Mesenchymal stem cell (in vitro differentiated cells and primary cell): ENCODE data around the gene EIF5AL1.

Source experiments
- DNase-seq: peaks from one replicate; pipeline ENCODE4 v3.0.0-alpha.2; 2013
- H2AFZ ChIP-seq: one replicate; pipeline ENCODE4 v1.6.1; 2013; ENCODE audit warnings: low read depth, mild to moderate bottlenecking, control low read depth, inconsistent platforms, low read length, moderate library complexity
- H2AK5ac ChIP-seq: 2 replicates; pipeline ENCODE4 v1.6.1; 2013; ENCODE audit warnings: low read length, moderate library complexity, mild to moderate bottlenecking, inconsistent platforms; ENCODE audit not compliant: severe bottlenecking
- H2BK120ac ChIP-seq: one replicate; pipeline ENCODE4 v1.6.1; 2013; ENCODE audit warnings: low read depth, mild to moderate bottlenecking, inconsistent platforms, low read length, moderate library complexity
- H2BK12ac ChIP-seq, 2 experiments: one replicate each; pipeline ENCODE4 v1.6.1; 2013; ENCODE audit warnings: inconsistent platforms in 2 of 2, low read length in 2 of 2, mild to moderate bottlenecking in 2 of 2, moderate library complexity in 2 of 2, control low read depth in 1 of 2
- H2BK15ac ChIP-seq: one replicate; pipeline ENCODE4 v1.6.1; 2013; ENCODE audit warnings: mild to moderate bottlenecking, low read depth, inconsistent platforms; ENCODE audit not compliant: poor library complexity, severe bottlenecking
- H2BK5ac ChIP-seq: 2 replicates; pipeline ENCODE4 v1.6.1; 2013; ENCODE audit warnings: low read depth, mild to moderate bottlenecking, low read length, control low read depth, inconsistent platforms; ENCODE audit not compliant: poor library complexity, severe bottlenecking
- H3K14ac ChIP-seq, 2 experiments: one replicate each; pipeline ENCODE4 v1.6.1; 2013; ENCODE audit warnings: inconsistent platforms in 2 of 2, low read length in 2 of 2, control low read depth in 1 of 2, mild to moderate bottlenecking in 1 of 2, moderate library complexity in 1 of 2
- H3K18ac ChIP-seq, 2 experiments: one replicate each; pipeline ENCODE4 v1.6.1; 2013; ENCODE audit warnings: inconsistent platforms in 2 of 2, low read length in 2 of 2, control low read depth in 1 of 2, low read depth in 1 of 2, mild to moderate bottlenecking in 1 of 2
- H3K23ac ChIP-seq, 2 experiments: one replicate each; pipeline ENCODE4 v1.6.1; 2013; ENCODE audit warnings: inconsistent platforms in 2 of 2, low read length in 2 of 2, mild to moderate bottlenecking in 2 of 2, moderate library complexity in 2 of 2, control low read depth in 1 of 2
- H3K27ac ChIP-seq: 2 replicates; pipeline ENCODE4 v1.5.1; 2013; ENCODE audit warnings: mild to moderate bottlenecking, moderate library complexity, low read length, control low read depth, inconsistent platforms; ENCODE audit not compliant: poor library complexity, severe bottlenecking
- H3K27me3 ChIP-seq, 2 experiments: 2 replicates each; pipeline versions ENCODE4 v1.6.1 to v1.7.0; 2013; ENCODE audit warnings: low read length in 2 of 2, mild to moderate bottlenecking in 2 of 2, moderate library complexity in 2 of 2, control low read depth in 1 of 2, inconsistent platforms in 1 of 2; ENCODE audit not compliant: control insufficient read depth in 1 of 2, insufficient read depth in 1 of 2
- H3K36me3 ChIP-seq, 2 experiments: 2 replicates each; pipeline versions ENCODE4 v1.6.1 to v1.7.0; 2013; ENCODE audit warnings: low read length in 2 of 2, control low read depth in 1 of 2, inconsistent platforms in 1 of 2, low read depth in 1 of 2, mild to moderate bottlenecking in 1 of 2; ENCODE audit not compliant: insufficient read depth in 2 of 2, control insufficient read depth in 1 of 2
- H3K4ac ChIP-seq, 2 experiments: one replicate each; pipeline ENCODE4 v1.6.1; 2013; ENCODE audit warnings: inconsistent platforms in 2 of 2, low read length in 2 of 2, mild to moderate bottlenecking in 2 of 2, moderate library complexity in 2 of 2, control low read depth in 1 of 2, low read depth in 1 of 2
- H3K4me1 ChIP-seq: 2 replicates; pipeline ENCODE4 v1.6.1; 2013; ENCODE audit warnings: low read depth, low read length, control low read depth; ENCODE audit not compliant: control insufficient read depth, insufficient read depth
- H3K4me2 ChIP-seq: 2 replicates; pipeline ENCODE4 v1.6.1; 2013; ENCODE audit warnings: low read length, mild to moderate bottlenecking, inconsistent platforms; ENCODE audit not compliant: poor library complexity, severe bottlenecking
- H3K4me3 ChIP-seq, 2 experiments: 2 replicates each; pipeline versions ENCODE4 v1.5.1 to v1.7.0; 2013; ENCODE audit warnings: low read length in 2 of 2, mild to moderate bottlenecking in 2 of 2, control low read depth in 1 of 2, low read depth in 1 of 2; ENCODE audit not compliant: insufficient read depth in 1 of 2
- H3K79me1 ChIP-seq: replicated peaks from 2 replicates; pipeline ENCODE4 v1.6.1; 2013; ENCODE audit warnings: mild to moderate bottlenecking, control low read depth, low read length, inconsistent platforms; ENCODE audit not compliant: poor library complexity, severe bottlenecking
- H3K9ac ChIP-seq: 2 replicates; pipeline ENCODE4 v1.7.0; 2013; ENCODE audit warnings: mild to moderate bottlenecking, low read length, moderate library complexity
- H3K9me3 ChIP-seq: 2 replicates; pipeline ENCODE4 v1.7.0; 2013; ENCODE audit warnings: mild to moderate bottlenecking, low read length; ENCODE audit not compliant: control insufficient read depth
- H4K8ac ChIP-seq: one replicate; pipeline ENCODE4 v1.6.1; 2013; ENCODE audit warnings: inconsistent platforms, mild to moderate bottlenecking, low read length, moderate library complexity
- H4K91ac ChIP-seq: one replicate; pipeline ENCODE4 v1.6.1; 2013; ENCODE audit warnings: mild to moderate bottlenecking, low read length, inconsistent platforms
- whole genome bisulfite sequencing: methylation state at CpG from one replicate; pipeline ENCODE4 v1.1.7; 2013; ENCODE audit warnings: mixed read lengths; 5-methylcytosine and 5-hydroxymethylcytosine counted together

EIF5AL1 gene

GRCh38 chr10:79482741-79483140 is 29.6 kb upstream of the EIF5AL1 start:
- 79% methylated on average over 4 of the region's 4 CpGs for WGBS

GRCh38 chr10:79483299-79483698 is 29.0 kb upstream of the EIF5AL1 start:
- Histone ChIP-seq H3K9ac (peak overlapping the region; percentile 29), H3K9me3 (no peaks in the 10 kb centered on the region), H2BK12ac (no peak overlapping the region), H3K36me3 (no peaks in the 10 kb centered on the region), H4K91ac (no peak overlapping the region), H3K23ac (no peak overlapping the region), H3K18ac (peak overlapping the region in 1 of 2 experiments; percentile 21), H3K4ac (no peak overlapping the region), H2BK120ac (no peak overlapping the region), H3K14ac (no peak overlapping the region), H3K27ac (no peak overlapping the region), H3K4me2 (no peak overlapping the region), H3K27me3 (no peaks in the 10 kb centered on the region), H3K4me3 (peak overlapping the region in 1 of 2 experiments; percentile 48), H3K4me1 (peaks cover 7% of the 10 kb centered on the region), H2AK5ac (no peak overlapping the region), H2AFZ (no peak overlapping the region), H2BK5ac (no peak overlapping the region), H2BK15ac (no peak overlapping the region), H4K8ac (no peak overlapping the region), H3K79me1 (no peaks in the 10 kb centered on the region)
- 86% methylated on average over 1 of the region's 3 CpGs for WGBS
- DNase-seq = peak; percentile 29

More at GRCh38 chr10:79482741-79483140, 29.6 kb upstream of the EIF5AL1 start:
- no peak overlapping the region for H3K23ac ChIP-seq
- no peak overlapping the region for H2BK5ac ChIP-seq
- no peak overlapping the region for H2BK15ac ChIP-seq
- DNase-seq = no peak
- no peak overlapping the region for H3K4me2 ChIP-seq
- H3K27me3 ChIP-seq = no peaks in the 10 kb centered on the region
- no peak overlapping the region for H3K14ac ChIP-seq
- H2AFZ ChIP-seq = no peak overlapping the region
- no peaks in the 10 kb centered on the region for H3K79me1 ChIP-seq
- peaks cover 4% of the 10 kb centered on the region for H3K4me1 ChIP-seq
- no peaks in the 10 kb centered on the region for H3K36me3 ChIP-seq
- H3K4me3 ChIP-seq = no peak overlapping the region
- no peak overlapping the region for H3K4ac ChIP-seq
- peak overlapping the region in 1 of 2 experiments; percentile 34 for H3K18ac ChIP-seq
- no peak overlapping the region for H4K8ac ChIP-seq
- no peak overlapping the region for H3K27ac ChIP-seq
- H2BK12ac ChIP-seq = no peak overlapping the region
- H3K9me3 ChIP-seq = no peaks in the 10 kb centered on the region
- no peak overlapping the region for H4K91ac ChIP-seq
- no peak overlapping the region for H2AK5ac ChIP-seq
- no peak overlapping the region for H2BK120ac ChIP-seq
- H3K9ac ChIP-seq = peak overlapping the region; percentile 29

- H3K14ac ChIP-seq = no peak overlapping the region
- no peak overlapping the region for H4K91ac ChIP-seq
- no peaks in the 10 kb centered on the region for H3K36me3 ChIP-seq
- H3K9me3 ChIP-seq = no peaks in the 10 kb centered on the region
- no peak overlapping the region for H3K18ac ChIP-seq
- H2BK120ac ChIP-seq = no peak overlapping the region
- peak overlapping the region; percentile 29 for H3K9ac ChIP-seq
- H3K79me1 ChIP-seq = no peaks in the 10 kb centered on the region
- no peak overlapping the region for H2BK12ac ChIP-seq
- no peak overlapping the region for H3K27ac ChIP-seq
- no peak overlapping the region for H2AK5ac ChIP-seq
- peak overlapping the region in 1 of 2 experiments; percentile 48 for H3K4me3 ChIP-seq
- no peak overlapping the region for H2BK5ac ChIP-seq
- H2AFZ ChIP-seq = no peak overlapping the region
- H2BK15ac ChIP-seq = peak overlapping the region; percentile 82
- DNase-seq = peak; percentile 26
- WGBS = 85% methylated on average over 1 of the region's 2 CpGs
- peaks cover 10% of the 10 kb centered on the region for H3K4me1 ChIP-seq
- H3K4me2 ChIP-seq = no peak overlapping the region
- H3K4ac ChIP-seq = no peak overlapping the region
- no peak overlapping the region for H3K23ac ChIP-seq
- no peak overlapping the region for H4K8ac ChIP-seq
- no peaks in the 10 kb centered on the region for H3K27me3 ChIP-seq
These were observed 28.4 kb upstream of the EIF5AL1 start for GRCh38 chr10:79483948-79484347.

DNA sequence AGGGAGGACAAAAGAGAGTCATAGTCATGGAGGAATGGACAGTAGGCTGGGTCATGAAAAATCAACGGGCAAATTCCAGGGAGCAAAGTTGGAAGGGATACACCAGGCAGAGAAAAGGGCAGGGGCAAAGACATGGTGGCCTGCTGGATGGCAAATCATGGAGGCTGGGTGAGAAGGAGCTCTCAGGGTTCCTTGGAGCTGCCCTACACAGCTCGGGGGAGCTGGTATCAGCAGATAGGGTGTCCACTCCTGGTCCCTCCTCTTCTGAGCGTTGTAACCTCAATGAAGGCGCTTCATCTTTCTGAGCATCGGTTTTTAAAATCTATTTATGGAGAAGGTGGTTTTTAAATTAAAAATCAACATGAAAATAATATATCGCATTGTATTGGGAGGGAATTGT is 27.9 kb upstream of the EIF5AL1 start:
- H4K8ac ChIP-seq = no peak overlapping the region
- H2BK12ac ChIP-seq = peak overlapping the region; percentile 45 to 81
- H3K14ac ChIP-seq = no peak overlapping the region
- H3K36me3 ChIP-seq = no peaks in the 10 kb centered on the region
- H3K4me1 ChIP-seq = peaks cover 10% of the 10 kb centered on the region
- no peak overlapping the region for H3K27ac ChIP-seq
- H2BK5ac ChIP-seq = no peak overlapping the region
- DNase-seq = no peak
- no peak overlapping the region for H3K23ac ChIP-seq
- no peak overlapping the region for H3K9ac ChIP-seq
- H3K4me2 ChIP-seq = no peak overlapping the region
- H3K27me3 ChIP-seq = no peaks in the 10 kb centered on the region
- H3K79me1 ChIP-seq = no peaks in the 10 kb centered on the region
- H2AFZ ChIP-seq = no peak overlapping the region
- no peak overlapping the region for H2BK120ac ChIP-seq
- 95% methylated on average over 4 of the region's 6 CpGs for WGBS
- no peak overlapping the region for H2BK15ac ChIP-seq
- H3K9me3 ChIP-seq = no peaks in the 10 kb centered on the region
- no peak overlapping the region for H4K91ac ChIP-seq
- peak overlapping the region in 1 of 2 experiments; percentile 76 for H3K18ac ChIP-seq
- no peak overlapping the region for H3K4me3 ChIP-seq
- H3K4ac ChIP-seq = peak overlapping the region; percentile 7 to 27
- no peak overlapping the region for H2AK5ac ChIP-seq
